CD4-positive, alpha-beta T cell (primary cell): ENCODE measurements around the gene MGAT5B. TPM values are rescaled to one million over a fixed set of nuclear protein-coding genes. Genes with fewer than 3 reads are reported as not detected.

ENCODE experiments used
- total RNA-seq, 174 experiments: library from RNA in 2 of 174; stranded (reverse) in 2 of 174; gene quantifications; one replicate each; pipeline ENCODE4 v1.2.3 and lab custom pipeline; 2021 to 2026

MGAT5B gene
- total RNA-seq, 2 experiments from 2014 or later = 0.28 to 0.77 TPM

Other genes starting within 250 kb of the MGAT5B start
- 1 to 10 TPM; 1.8 to 2.5 TPM for gene ST6GALNAC1, start 224.6 kb upstream of the MGAT5B start, total RNA-seq
- 10 to 100 TPM; 11.4 to 12.1 TPM for gene MXRA7, start 157.4 kb upstream of the MGAT5B start, total RNA-seq
- 100 to 1,000 TPM; 133 to 134 TPM for gene JMJD6, start 141.8 kb upstream of the MGAT5B start, total RNA-seq
- gene METTL23, start 141.6 kb upstream of the MGAT5B start, total RNA-seq = 10 to 100 TPM; 35.4 to 37.8 TPM
- 100 to 1,000 TPM; 448 to 460 TPM for gene SRSF2, start 131.1 kb upstream of the MGAT5B start, total RNA-seq
- 10 to 100 TPM; 25.5 to 29.4 TPM for gene MFSD11, start 130.3 kb upstream of the MGAT5B start, total RNA-seq